WTC11 (cell line): ENCODE measurements around the gene RNF135. TPM values are rescaled to one million over a fixed set of nuclear protein-coding genes. Genes with fewer than 3 reads are reported as not detected.
A peak's percentile ranks its signal among the peaks of the same experiment; 100 is the strongest.
"Not testable (repeated sequence)": the region's sequence is repeated elsewhere in the genome, so short reads cannot be mapped to it uniquely, and the experiment has no call there.

Experiments used
- ATAC-seq: fragments of 200-7000 bp; cut with Tn5 transposase; 2 replicates; pipeline ENCODE4 v1.10.0; 2021; ENCODE audit warnings: mild to moderate bottlenecking, moderate library complexity
- CTCF ChIA-PET: fragments of 300-600 bp; sonication (Branson Sonifier 250); formaldehyde crosslinking; loops from one replicate; lab custom pipeline; 2021; ENCODE audit warnings: antibody characterized with exemption; lab: Charles Lee
- POLR2A ChIA-PET: fragments of 350-600 bp; sonication (Branson Sonifier 250); formaldehyde crosslinking; loops from one replicate; lab custom pipeline; 2021; ENCODE audit warnings: antibody characterized with exemption; lab: Charles Lee
- DNase-seq: peaks from one replicate; pipeline ENCODE4 v3.0.0; 2021; ENCODE audit warnings: low spot score
- H3K27ac Mint-ChIP-seq: 2 replicates; pipeline ENCODE4 v1.8.0; 2021; ENCODE audit warnings: mixed read lengths
- H3K27me3 Mint-ChIP-seq: 2 replicates; pipeline ENCODE4 v1.8.0; 2021; ENCODE audit warnings: low read depth, mild to moderate bottlenecking, moderate library complexity, mixed read lengths
- H3K36me3 Mint-ChIP-seq: 2 replicates; pipeline ENCODE4 v1.8.0; 2021; ENCODE audit warnings: mixed read lengths
- H3K4me1 Mint-ChIP-seq: 2 replicates; pipeline ENCODE4 v1.8.0; 2022; ENCODE audit warnings: mixed read lengths
- H3K4me3 Mint-ChIP-seq: 2 replicates; pipeline ENCODE4 v1.8.0; 2021; ENCODE audit warnings: mild to moderate bottlenecking, moderate library complexity, mixed read lengths
- H3K9me3 Mint-ChIP-seq: 2 replicates; pipeline ENCODE4 v1.8.0; 2021; ENCODE audit warnings: mixed read lengths
- ATF3 ChIP-seq: sonication (generic); formaldehyde crosslinking; conservative IDR thresholded peaks from 2 replicates; pipeline ENCODE4 v1.8.1; 2022; ENCODE audit warnings: mild to moderate bottlenecking, missing genetic modification reagents
- FOXJ3 ChIP-seq: sonication (generic); formaldehyde crosslinking; IDR thresholded peaks from 2 replicates; pipeline ENCODE4 v1.9.0; 2021; ENCODE audit warnings: missing genetic modification reagents, mild to moderate bottlenecking, borderline replicate concordance
- FOXP1 ChIP-seq: sonication (generic); formaldehyde crosslinking; IDR thresholded peaks from 2 replicates; pipeline ENCODE4 v1.8.0; 2022; ENCODE audit warnings: missing genetic modification reagents, mild to moderate bottlenecking, moderate library complexity, borderline replicate concordance
- HMGA2 ChIP-seq: fragments of 250-450 bp; sonication (Bioruptor Pico); IDR thresholded peaks from 2 replicates; pipeline ENCODE4 v1.4.0; 2021; ENCODE audit warnings: mild to moderate bottlenecking, moderate library complexity
- JUN ChIP-seq: sonication (generic); formaldehyde crosslinking; IDR thresholded peaks from 2 replicates; pipeline ENCODE4 v1.8.0; 2023; ENCODE audit warnings: mild to moderate bottlenecking, missing genetic modification reagents
- MXD4 ChIP-seq: fragments of 250-450 bp; sonication (Bioruptor Pico); IDR thresholded peaks from 2 replicates; pipeline ENCODE4 v1.8.0; 2021; ENCODE audit warnings: mild to moderate bottlenecking, moderate library complexity, borderline replicate concordance
- MYBL2 ChIP-seq: sonication (generic); formaldehyde crosslinking; IDR thresholded peaks from 2 replicates; pipeline ENCODE4 v1.8.1; 2023; ENCODE audit warnings: mild to moderate bottlenecking, moderate library complexity, missing genetic modification reagents
- NFE2L1 ChIP-seq: sonication (generic); formaldehyde crosslinking; IDR thresholded peaks from 2 replicates; pipeline ENCODE4 v1.8.1; 2023; ENCODE audit warnings: missing genetic modification reagents
- NR3C1 ChIP-seq: sonication (generic); formaldehyde crosslinking; conservative IDR thresholded peaks from 2 replicates; pipeline ENCODE4 v1.8.1; 2023; ENCODE audit warnings: low read depth, mild to moderate bottlenecking, missing genetic modification reagents
- TCF7 ChIP-seq: sonication (generic); formaldehyde crosslinking; IDR thresholded peaks from 2 replicates; pipeline ENCODE4 v1.8.0; 2022; ENCODE audit warnings: mild to moderate bottlenecking, low read depth, missing genetic modification reagents, moderate library complexity
- TEAD4 ChIP-seq: sonication (generic); formaldehyde crosslinking; IDR thresholded peaks from 2 replicates; pipeline ENCODE4 v1.8.0; 2022; ENCODE audit warnings: mild to moderate bottlenecking, missing genetic modification reagents
- ZNF263 ChIP-seq: sonication (generic); formaldehyde crosslinking; IDR thresholded peaks from 2 replicates; pipeline ENCODE4 v1.8.1; 2022; ENCODE audit warnings: low read depth, mild to moderate bottlenecking, moderate library complexity, missing genetic modification reagents
- ZNF396 ChIP-seq: fragments of 250-450 bp; sonication (Bioruptor Pico); IDR thresholded peaks from 2 replicates; pipeline ENCODE4 v1.8.0; 2021; ENCODE audit warnings: mild to moderate bottlenecking, moderate library complexity, borderline replicate concordance
- ZNF423 ChIP-seq: fragments of 250-450 bp; sonication (Bioruptor Pico); IDR thresholded peaks from 2 replicates; pipeline ENCODE4 v2.1.2; 2022; ENCODE audit warnings: mild to moderate bottlenecking, moderate library complexity
- ZNF425 ChIP-seq: fragments of 250-450 bp; sonication (Bioruptor Pico); conservative IDR thresholded peaks from 2 replicates; pipeline ENCODE4 v1.9.0; 2021; ENCODE audit warnings: mild to moderate bottlenecking
- total RNA-seq: library from RNA; stranded (reverse); gene quantifications from 3 replicates; pipeline ENCODE4 v1.2.3, GENCODE V29; 2021
- TF ChIP-seq, protein P1 (sequence below): sonication (generic); formaldehyde crosslinking; IDR thresholded peaks from 2 replicates; pipeline ENCODE4 v1.8.1; 2023; ENCODE audit warnings: mild to moderate bottlenecking, missing genetic modification reagents
- TF ChIP-seq, protein P2 (sequence below): sonication (generic); formaldehyde crosslinking; IDR thresholded peaks from 2 replicates; pipeline ENCODE4 v1.8.1; 2022; ENCODE audit warnings: missing genetic modification reagents, borderline replicate concordance
- TF ChIP-seq, protein P3 (sequence below): sonication (generic); formaldehyde crosslinking; IDR thresholded peaks from 2 replicates; pipeline ENCODE4 v1.8.0; 2022; ENCODE audit warnings: mild to moderate bottlenecking, missing genetic modification reagents

The RNF135 gene
- total RNA-seq, 1 experiment from 2014 or later: 10.3 TPM

DNA sequence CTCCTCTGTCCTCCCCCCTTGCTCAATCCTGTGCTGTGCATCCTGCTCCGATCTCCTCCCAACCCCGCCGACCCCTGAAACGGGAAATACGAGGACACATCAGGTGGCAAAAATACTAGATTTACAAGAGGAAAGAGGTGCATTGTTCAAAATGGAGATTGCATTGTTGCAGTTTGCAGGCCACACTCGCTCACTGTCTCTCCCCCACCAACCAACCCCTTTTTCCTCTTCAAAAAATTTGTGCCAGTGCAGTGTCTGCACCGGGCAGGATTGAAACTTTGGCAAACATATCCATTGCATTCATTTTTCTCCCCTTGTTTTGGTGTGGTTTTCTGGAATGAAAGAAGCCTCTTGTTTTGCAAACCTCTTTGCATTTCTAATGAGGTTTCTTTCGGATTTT, 61.0 kb downstream of the RNF135 start (continued):
- no peak for TF ChIP-seq NFE2L1 (CRISPR knock-in tag)
- no peak for TF ChIP-seq ZNF423 (CRISPR knock-in tag)
- no peak for TF ChIP-seq ZNF263 (CRISPR knock-in tag)
- TF ChIP-seq TCF7 (CRISPR knock-in tag): no peak

GRCh38 chr17:31035611-31036010, 64.8 kb downstream of the RNF135 start:
- H3K4me1 Mint-ChIP-seq: peaks cover 18% of the 10 kb centered on the region
- CTCF ChIA-PET, DNase-seq, H3K4me3 Mint-ChIP-seq, H3K9me3 Mint-ChIP-seq, H3K36me3 Mint-ChIP-seq, ATAC-seq, H3K27me3 Mint-ChIP-seq: not testable (repeated sequence)
- peak overlapping the region; percentile 68; the same call in 1 of the 2 replicates for H3K27ac Mint-ChIP-seq
- POLR2A ChIA-PET: interaction anchor here (0.7 kb wide), 2 partner anchors 231 to 889 kb away, joined by 6 to 7 read pairs; no protein-coding TSS in a partner anchor

DNA sequence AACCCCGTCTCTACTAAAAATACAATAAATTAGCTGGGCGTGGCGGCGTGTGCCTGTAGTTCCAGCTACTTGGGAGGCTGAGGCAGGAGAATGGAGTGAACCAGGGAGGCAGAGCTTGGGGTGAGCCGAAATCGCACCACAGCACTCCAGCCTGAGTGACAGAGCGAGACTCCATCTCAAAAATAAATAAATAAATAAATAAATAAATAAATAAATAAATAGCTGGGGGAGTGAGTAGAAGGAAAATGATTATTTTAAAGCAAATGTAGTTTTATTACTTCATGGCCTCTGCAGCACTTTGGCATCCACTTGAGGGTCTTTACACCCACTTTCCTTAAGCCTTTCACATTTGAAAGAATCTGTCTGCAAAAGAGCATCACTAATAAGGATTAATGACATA, 70.0 kb downstream of the RNF135 start:
- H3K9me3 Mint-ChIP-seq, H3K4me3 Mint-ChIP-seq, ATAC-seq, DNase-seq, POLR2A ChIA-PET, H3K27ac Mint-ChIP-seq, H3K27me3 Mint-ChIP-seq, CTCF ChIA-PET, H3K36me3 Mint-ChIP-seq, H3K4me1 Mint-ChIP-seq: not testable (repeated sequence)

DNA sequence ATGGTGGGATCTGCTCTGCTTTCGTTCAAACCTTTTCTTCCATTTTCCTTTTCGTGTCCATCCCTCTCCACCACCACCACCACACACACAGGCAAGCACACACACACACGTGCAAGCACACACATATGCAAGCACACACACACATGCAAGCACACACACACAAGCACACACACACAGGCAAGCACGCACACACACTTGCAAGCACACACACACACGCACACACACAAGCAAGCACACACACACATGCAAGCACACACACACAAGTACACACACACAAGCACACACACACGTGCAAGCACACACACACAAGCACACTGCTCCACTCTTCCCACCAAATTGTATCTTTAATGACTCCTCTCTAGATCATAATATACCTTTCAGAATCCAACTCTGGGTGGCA, 71.5 kb downstream of the RNF135 start:
- H3K36me3 Mint-ChIP-seq, ATAC-seq, CTCF ChIA-PET, H3K4me3 Mint-ChIP-seq, H3K9me3 Mint-ChIP-seq, POLR2A ChIA-PET, H3K4me1 Mint-ChIP-seq, DNase-seq, H3K27me3 Mint-ChIP-seq: not testable (repeated sequence)
- peak overlapping the region; percentile 19; the same call in 1 of the 2 replicates for H3K27ac Mint-ChIP-seq

DNA sequence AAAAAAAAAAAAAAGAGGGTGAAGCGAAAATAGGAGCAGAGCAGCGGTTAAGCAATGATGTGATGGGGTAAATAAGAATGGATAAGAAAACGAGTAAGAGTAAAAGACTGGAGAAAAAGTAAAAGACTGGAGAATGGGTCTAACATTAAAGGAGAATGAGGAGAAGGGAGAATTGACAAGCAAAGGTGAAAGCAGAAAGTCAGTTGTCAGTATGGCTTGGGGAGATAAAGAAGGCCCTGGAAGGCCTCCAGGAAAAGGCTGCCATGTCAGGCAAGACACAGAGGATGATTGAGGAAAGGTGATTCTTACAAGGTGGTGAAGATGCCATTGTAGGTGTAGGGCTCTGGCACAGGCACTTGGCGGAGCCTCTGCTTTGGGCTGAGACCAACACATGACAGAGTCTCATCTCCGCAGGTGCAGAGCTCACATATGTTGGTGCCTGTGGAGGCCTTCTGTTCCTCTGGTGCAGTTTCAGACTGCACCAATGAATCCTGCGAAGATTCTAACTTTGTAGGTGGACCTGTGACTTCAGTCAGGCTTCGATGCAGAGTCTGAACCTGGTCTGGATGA, 76.1 kb downstream of the RNF135 start:
- ATAC-seq, H3K4me1 Mint-ChIP-seq, POLR2A ChIA-PET, H3K27me3 Mint-ChIP-seq, CTCF ChIA-PET, DNase-seq, H3K4me3 Mint-ChIP-seq, H3K36me3 Mint-ChIP-seq, H3K27ac Mint-ChIP-seq: not testable (repeated sequence)
- H3K9me3 Mint-ChIP-seq: peaks cover 41% of the 10 kb centered on the region

DNA sequence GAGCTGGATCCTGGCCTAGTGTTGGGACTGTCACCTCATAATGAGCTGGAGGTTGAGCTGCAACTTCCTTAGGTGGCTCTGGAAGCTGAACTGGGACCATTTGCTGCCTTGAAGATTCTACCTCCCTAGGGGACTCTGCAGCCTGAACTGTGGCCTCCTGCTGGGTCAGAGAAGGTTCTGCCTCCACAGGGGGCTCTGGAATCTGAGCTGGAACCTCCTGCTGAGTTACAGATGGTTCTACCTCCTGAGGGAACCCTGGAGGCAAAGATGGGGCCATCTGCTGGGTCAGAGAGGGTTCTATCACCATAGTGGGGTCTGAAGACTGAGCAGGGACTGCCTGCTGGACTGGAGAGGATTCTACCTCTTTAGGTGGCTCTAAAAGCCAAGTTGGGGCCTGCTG, 77.3 kb downstream of the RNF135 start:
- Mint-ChIP-seq H3K36me3 (no peaks in the 10 kb centered on the region), H3K4me3 (no peak overlapping the region), H3K27me3 (no peaks in the 10 kb centered on the region; the same call in 1 of the 2 replicates), H3K27ac (no peak overlapping the region), H3K4me1 (0 out of 2 replicates have a peak, but pooled peaks cover 2% of the 10 kb centered on the region), H3K9me3 (peaks cover 47% of the 10 kb centered on the region)
- no peak for ATAC-seq
- CTCF ChIA-PET: no interaction called here
- POLR2A ChIA-PET: no interaction called here
- no peak for DNase-seq
- TF ChIP-seq, protein P1, sequence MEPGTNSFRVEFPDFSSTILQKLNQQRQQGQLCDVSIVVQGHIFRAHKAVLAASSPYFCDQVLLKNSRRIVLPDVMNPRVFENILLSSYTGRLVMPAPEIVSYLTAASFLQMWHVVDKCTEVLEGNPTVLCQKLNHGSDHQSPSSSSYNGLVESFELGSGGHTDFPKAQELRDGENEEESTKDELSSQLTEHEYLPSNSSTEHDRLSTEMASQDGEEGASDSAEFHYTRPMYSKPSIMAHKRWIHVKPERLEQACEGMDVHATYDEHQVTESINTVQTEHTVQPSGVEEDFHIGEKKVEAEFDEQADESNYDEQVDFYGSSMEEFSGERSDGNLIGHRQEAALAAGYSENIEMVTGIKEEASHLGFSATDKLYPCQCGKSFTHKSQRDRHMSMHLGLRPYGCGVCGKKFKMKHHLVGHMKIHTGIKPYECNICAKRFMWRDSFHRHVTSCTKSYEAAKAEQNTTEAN (CRISPR knock-in tag): no peak
- no peak for TF ChIP-seq TEAD4
- TF ChIP-seq MYBL2 (CRISPR knock-in tag): no peak
- no peak for TF ChIP-seq FOXJ3 (CRISPR knock-in tag)
- TF ChIP-seq, protein P2, sequence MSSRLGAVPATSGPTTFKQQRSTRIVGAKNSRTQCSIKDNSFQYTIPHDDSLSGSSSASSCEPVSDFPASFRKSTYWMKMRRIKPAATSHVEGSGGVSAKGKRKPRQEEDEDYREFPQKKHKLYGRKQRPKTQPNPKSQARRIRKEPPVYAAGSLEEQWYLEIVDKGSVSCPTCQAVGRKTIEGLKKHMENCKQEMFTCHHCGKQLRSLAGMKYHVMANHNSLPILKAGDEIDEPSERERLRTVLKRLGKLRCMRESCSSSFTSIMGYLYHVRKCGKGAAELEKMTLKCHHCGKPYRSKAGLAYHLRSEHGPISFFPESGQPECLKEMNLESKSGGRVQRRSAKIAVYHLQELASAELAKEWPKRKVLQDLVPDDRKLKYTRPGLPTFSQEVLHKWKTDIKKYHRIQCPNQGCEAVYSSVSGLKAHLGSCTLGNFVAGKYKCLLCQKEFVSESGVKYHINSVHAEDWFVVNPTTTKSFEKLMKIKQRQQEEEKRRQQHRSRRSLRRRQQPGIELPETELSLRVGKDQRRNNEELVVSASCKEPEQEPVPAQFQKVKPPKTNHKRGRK (CRISPR knock-in tag): no peak
- TF ChIP-seq ATF3: no peak
- TF ChIP-seq, protein P3, sequence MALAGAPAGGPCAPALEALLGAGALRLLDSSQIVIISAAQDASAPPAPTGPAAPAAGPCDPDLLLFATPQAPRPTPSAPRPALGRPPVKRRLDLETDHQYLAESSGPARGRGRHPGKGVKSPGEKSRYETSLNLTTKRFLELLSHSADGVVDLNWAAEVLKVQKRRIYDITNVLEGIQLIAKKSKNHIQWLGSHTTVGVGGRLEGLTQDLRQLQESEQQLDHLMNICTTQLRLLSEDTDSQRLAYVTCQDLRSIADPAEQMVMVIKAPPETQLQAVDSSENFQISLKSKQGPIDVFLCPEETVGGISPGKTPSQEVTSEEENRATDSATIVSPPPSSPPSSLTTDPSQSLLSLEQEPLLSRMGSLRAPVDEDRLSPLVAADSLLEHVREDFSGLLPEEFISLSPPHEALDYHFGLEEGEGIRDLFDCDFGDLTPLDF: no peak
- TF ChIP-seq ZNF425 (CRISPR knock-in tag): no peak
- no peak for TF ChIP-seq ZNF396 (CRISPR knock-in tag)
- TF ChIP-seq HMGA2: no peak
- no peak for TF ChIP-seq FOXP1
- TF ChIP-seq NR3C1: no peak
- no peak for TF ChIP-seq MXD4
- no peak for TF ChIP-seq JUN (CRISPR knock-in tag)
